Glomerular endothelial cell (primary cell): Measurements from ENCODE around the gene PRMT7. TPM values are rescaled to one million over a fixed set of nuclear protein-coding genes. Genes with fewer than 3 reads are reported as not detected.

Experiments used
- DNase-seq: peaks from one replicate; pipeline ENCODE4 v3.0.0-alpha.2; 2011; ENCODE audit warnings: low read depth, low spot score; ENCODE audit errors: extremely low read depth
- total RNA-seq: library from RNA; depleted of rRNA; stranded (reverse); fragments of >200 nt; gene quantifications from 2 replicates; pipeline ENCODE4 v1.2.3, GENCODE V29; 2015

Gene PRMT7
- total RNA-seq, 1 donor from 2014 or later, result 43.3 TPM

DNA sequence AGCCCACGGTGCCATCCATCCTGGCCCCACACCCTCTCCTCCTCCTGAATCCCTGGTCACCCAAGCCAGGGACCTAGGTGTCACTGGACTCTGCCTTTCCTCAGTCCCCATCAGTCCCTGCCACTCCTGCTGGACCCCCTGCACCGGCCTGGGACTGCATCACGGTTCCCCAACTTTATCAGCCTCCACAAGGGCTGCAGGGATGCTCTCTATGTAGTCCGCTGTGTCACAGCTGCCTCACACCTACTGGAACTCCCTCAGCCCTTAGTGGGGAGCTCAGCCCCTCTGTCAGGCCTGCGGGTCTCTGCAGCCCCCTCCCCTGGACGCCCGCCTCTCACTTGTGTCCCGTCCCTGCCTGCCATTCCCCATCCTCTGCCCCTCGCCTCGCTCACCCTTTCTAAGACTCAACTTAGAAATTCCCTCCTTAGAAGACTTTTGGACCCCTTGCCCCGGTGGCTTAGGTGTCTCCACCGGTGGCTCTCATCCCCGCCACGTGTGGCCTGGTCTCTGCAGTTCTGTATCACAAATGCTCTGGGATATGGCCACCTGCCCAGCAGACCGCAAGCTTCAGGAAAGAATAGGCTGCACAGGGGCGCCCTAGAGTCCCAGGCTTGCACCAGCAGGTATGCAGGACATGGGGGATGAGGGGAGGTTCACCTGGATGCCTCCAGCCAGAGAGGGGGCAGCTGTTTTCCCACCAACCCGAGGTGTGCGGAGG lies 62.9 kb downstream of the PRMT7 start:
- DNase-seq, result no peak

DNA sequence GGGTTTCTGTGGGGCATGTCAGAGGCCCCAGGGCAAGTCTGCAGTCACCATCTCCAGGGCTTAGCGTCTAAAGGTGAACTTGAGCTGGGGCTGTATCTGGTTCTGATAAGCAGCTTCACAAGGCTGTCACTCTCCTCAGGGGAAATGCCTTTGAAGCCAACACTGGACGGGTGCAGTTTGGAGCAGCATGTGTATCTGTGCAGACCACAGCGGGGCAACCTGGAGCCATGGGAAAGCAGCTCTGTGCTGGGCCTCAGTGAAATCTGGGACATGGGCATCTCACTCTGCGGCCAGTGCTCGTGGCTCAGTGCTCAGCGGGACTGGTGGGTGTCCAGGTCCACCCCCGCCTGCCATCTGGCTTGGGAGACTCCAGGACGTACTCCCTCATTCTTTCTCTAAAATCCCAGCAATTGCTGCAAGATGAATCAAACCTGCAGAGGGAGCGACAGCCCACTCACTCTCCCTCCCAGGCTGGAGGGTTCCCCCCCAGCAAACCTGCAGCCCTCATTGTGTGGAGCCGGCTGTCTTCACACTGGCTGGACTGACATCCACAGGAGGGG lies 63.5 kb downstream of the PRMT7 start:
- no peak for DNase-seq

DNA sequence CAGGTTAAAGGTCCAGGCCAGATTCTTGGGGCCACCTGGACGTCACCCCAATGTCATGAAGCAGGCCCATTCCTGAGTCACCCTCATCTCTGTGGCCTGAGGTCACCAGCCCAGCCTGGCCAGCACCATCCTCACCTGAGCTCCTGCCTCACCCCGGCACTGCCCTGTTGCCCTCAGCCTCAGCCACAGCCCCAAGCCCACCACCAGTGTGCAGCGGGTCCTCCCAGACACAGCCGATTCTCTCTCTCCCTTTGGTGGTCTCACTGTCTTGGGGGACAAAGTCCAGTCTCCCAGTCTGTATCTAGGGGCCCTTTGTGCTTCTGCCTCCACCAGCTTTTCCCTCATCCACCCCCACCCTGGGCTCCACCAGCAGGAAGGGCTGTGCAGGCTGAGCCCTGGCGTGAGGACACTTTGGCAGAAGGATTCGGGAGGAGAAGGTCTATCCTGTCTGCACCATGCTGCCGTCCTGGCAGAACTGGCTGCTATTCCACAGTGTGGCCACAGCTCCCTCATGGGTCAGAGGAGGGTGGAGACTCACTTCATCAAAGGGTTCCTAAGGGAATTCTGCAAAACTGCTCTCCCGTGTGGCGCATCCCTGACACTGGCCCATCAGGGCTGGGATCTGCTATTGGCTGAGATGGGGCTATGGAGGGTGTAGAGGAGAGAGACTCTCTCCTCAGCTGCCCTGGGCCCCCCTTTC lies 64.3 kb downstream of the PRMT7 start:
- DNase-seq, result no peak

DNA sequence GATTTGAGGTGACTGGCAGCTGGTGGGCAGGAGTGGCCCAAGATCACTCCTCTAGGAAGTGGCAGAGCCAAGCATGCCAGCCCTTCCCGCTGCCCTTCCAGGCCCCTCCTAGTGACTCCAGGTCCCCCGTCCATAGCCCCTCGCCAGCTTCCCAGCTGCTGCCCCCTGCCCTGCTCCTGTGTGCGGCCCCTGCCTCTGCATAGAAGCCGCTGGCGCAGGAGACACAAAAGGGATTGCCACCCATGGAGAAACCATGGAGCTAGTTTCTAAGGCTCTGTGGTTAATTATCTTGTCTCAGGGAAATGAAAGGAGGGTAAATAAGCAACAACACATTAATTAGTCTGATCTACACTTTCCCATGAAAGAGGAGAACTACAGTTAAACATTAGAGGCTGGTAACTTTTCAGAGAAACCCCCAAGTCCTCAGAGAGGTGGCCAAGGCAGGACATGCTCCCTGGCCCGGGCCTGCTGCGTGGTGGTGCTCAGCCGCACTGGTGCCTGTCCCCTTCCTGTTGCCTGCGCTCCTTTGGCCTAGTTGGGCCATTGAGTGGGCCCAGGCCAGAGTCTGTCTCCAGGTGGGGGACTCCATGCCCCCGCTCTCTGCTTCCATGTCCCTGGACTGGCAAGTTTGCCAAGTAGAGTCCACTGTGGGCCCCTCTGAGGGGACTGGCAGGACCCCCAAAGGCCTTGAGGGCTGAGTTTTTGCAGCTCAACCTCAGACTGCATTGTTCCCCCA lies 65.2 kb downstream of the PRMT7 start:
- DNase-seq, result no peak

DNA sequence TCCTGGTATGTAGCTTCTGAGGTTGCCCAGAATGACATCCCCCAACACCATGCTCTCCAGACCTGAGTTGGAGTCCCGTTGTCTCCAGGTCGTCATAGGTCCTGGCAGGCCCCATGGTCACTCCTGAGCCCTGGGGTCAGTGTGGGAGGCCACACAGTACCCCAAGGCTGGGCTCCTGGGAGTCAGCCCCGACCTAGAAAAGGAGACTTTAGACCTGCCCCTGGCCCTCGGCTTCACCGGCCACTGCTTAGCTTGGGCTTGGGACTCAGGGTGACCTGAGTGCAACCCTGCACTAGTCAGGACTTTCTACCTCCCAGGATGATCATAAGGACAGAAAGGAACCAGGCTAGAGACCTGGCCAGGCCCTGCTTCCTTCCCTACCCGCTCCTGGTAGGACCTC lies 65.8 kb downstream of the PRMT7 start:
- DNase-seq, result no peak

DNA sequence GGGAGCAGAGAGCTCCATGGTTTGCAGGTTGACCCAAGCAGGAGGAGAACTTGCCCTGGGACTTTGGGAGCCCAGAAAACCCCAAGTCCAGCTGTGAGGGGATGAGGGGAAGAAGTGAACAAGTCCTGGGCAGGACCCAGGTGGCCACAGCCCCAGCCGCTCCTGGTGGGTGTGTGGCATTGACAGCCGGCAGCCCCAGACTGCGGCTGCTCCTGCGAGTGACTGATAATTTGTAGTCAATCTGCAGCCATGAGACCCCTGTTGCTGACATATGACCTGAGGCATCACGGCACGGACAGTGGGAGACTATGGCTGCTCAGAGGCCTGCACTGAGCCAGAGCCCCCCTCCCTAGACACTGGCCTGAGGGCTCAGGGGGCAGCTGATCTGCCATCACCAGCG lies 66.4 kb downstream of the PRMT7 start:
- DNase-seq, result no peak

DNA sequence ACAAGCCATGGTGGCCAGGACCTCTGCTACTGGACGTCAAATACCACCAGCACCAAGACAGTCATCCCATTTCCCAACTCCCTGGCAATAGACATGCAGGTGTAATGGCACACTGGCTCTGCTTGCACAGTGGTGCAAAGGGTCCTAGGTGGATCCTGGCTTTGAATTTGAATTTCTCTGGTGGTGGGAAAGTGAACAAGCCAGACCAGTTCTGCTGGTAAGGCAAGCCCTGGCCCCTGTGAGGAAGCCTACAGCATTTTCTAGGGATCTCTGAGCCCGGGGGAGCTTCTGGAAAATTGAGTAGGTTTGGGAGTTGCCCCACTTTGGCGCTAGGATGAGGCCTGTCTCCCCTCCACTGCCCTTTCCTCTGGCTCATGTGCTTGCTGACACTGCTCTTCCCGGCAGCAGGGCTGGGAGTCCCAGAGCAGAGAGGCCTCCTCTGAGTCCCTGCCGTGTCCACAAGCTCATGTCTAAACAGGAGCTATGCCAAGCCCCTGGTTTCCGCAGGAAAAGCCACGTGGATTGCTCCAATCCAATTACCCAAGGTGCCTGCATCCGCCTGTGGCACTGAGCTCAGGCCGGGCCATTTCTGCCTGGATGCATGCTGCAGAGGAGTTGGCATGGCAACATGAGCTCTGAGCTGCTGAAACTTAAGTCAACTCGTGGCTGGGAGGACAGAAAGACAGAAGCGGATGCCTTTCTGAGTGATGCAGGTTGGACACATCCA lies 67.0 kb downstream of the PRMT7 start:
- no peak for DNase-seq

DNA sequence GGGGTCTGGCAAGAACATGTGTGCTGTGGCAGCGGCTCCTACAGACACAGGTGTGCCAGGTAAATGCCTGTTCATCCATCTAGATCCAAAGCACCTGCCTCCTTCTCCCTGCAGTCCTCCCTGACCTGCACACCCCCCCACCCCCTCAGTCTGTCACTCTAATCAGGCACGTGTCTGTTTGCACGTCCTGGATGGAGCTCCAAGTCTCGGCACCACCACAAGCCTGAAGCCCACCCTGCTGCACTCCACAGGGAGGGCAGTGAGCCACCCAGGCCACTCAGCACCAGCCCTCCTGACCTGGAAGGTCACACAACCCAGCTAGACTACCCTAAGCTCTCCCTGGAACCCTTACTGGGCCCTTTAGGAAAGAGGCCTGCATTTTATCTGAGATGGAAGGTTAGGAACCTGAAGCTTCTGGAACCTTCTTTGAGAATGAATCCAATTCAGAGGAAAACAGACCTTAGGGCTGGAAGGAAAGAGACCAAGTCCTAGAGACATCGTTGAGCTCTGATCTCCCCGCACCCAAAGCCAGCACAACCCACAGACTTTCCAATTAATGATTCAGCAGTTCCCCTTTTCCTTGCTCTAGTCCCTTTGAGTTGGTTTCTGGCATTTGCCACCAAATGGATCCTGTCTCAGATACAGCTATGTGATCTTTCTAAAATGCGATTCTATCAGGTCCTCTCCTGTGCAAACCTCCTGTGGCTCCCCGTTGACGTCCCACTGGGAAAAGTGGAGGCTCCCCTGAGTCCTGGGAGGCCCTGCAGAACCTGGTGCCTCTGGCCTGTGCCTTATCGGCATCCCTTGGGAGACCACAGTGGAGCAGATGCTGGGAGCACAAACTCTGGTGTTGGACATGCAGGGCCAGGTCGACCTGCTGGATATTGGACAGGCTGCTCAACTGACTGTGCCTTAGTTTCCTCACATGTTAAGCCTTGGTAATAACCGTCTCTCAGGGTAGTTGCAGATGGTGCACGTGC lies 67.9 kb downstream of the PRMT7 start:
- no peak for DNase-seq

DNA sequence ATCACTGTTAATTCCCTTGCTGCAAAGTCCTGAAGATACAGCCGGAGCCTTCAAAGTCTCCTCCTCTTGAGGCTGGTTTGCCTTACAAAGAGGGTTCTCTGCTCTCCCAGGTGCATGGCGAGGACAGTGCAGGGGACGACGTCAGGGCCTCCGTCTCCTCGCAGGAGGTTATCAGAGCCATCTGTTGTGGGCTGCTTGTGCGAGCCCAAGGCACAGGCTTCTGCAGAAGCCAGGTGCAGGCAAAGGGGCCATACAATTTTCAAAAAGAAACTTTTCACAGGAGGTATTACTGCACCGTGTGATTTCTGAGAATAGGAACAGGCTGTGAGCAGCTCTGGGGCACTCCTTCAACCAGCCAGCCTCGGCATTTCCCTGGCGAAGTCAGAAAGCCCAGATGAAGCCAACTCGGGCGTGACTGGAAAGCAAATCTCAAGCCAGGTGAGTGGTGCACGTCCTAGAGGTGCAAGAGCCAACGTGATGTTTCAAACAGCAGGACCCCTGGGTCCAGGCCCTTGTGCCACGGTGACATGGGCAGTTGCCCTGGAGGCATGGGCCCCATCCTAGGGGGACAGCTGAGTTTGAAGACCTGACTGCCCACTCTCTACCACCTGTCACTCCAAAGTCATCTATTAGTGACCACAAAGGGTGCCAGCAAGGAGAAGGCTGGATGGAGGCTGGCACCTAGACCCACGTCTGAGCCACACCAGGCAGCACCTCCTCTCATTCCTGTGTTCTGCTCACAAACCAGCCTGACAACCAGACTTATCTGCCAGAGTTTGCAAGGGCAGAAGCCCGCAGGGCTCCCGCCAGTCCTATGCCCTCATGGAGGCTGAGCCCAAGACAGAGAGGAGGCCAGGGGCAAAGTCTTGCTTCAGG lies 68.9 kb downstream of the PRMT7 start:
- DNase-seq, result no peak

DNA sequence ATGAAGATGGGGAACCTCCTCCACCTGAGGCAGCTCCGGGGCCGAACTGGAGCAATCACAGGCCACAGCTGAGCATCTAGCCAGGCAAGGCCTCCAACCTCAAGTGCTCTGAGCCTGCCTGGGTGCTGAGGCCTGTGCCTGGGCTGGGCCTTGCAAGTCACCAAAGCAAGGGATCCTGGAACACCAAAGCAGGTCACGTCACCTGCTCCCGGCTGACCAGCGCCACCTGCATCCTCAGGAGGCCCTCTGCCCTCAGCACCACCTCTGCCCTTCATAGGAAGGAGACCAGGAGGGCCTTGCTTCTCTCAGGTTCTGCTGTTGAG lies 69.5 kb downstream of the PRMT7 start:
- DNase-seq, result no peak

DNA sequence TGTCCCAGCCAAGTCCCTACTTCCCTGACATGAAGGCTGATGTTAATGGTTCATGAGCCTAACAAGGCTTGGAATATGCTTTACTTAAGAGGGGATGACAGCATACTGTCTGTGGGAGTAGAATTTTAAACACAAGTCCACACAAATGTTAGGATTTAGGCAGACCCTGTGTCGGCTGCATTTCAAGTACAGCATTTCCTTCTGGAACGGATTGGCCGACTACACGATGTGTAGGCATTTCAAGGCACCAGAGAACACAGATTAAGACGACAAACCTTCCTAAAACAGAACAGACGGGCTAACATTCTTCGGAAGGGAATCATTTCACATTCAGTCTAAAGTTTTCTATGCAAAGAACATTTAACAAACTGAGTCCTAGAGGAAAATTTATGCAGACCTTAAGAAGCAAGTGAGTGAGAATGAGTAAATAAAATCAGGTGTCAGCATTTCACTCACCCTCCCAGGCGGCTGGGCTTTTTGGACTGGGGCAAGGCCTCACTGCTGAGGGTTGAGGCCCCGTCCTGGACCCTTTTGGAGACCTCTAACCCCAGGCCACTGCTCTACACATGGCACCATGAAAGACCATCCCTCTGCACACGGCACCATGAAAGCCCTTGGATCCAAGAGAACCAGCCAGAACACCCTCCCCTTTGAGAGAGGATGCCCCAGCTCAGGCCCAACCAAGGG lies 70.0 kb downstream of the PRMT7 start:
- DNase-seq, result no peak

DNA sequence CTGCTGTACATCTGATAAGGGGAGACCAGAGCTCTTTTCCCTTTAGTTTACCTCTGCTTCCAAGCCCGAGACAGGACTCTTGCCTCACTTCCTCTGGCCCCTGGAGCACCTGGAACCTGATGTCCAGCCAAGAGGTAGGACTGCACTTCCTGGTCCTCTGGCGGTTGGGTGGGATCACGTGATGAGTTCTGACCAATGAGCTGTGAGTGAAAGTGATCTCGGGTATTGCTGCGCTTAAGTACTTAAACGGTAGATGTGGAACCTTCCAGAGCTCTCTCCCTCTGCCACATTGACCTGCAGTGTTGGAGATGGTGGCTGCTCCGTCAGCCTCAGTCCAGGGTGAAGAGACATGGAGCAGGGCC lies 70.5 kb downstream of the PRMT7 start:
- no peak for DNase-seq

DNA sequence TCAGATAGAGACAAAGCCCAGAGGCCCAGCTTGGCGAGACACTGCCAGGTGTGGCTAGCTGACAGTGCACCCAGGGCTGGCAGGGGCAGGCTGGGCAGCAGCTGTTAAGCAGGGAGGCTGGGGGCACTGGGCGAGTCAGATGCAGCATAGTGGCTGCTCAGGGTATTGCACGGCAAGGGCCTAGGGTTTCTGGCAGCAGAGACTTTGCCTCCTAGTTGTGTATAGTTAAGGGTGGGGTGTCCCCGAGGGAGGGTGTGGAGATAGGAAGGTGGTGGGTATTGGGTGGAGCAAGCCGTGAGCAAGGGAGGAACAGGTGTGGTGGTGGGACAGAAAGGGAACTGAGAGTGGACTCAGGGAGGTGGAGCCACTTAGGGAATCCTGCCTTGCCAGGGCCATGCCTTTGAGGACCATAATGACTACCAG lies 71.5 kb downstream of the PRMT7 start:
- DNase-seq, result no peak

DNA sequence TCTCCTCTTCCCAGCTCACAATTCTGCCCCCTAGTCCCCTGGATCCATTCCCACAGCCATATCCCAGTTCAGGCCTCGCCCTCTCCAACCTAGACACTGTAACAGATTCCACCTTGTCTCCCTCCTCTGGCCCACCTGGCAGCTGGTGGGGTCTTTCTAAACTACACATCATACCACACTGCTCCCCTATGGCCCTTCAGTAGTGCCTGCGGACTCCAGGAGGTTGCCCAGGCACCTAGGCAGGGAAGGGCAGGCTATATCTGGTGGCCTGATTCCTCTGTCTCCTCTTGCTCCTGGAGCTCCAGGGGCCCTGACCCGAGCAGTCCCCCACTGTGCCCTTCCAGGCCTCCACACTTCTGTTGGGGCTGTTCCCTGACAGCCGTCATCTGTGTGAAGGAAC lies 73.0 kb downstream of the PRMT7 start:
- no peak for DNase-seq

DNA sequence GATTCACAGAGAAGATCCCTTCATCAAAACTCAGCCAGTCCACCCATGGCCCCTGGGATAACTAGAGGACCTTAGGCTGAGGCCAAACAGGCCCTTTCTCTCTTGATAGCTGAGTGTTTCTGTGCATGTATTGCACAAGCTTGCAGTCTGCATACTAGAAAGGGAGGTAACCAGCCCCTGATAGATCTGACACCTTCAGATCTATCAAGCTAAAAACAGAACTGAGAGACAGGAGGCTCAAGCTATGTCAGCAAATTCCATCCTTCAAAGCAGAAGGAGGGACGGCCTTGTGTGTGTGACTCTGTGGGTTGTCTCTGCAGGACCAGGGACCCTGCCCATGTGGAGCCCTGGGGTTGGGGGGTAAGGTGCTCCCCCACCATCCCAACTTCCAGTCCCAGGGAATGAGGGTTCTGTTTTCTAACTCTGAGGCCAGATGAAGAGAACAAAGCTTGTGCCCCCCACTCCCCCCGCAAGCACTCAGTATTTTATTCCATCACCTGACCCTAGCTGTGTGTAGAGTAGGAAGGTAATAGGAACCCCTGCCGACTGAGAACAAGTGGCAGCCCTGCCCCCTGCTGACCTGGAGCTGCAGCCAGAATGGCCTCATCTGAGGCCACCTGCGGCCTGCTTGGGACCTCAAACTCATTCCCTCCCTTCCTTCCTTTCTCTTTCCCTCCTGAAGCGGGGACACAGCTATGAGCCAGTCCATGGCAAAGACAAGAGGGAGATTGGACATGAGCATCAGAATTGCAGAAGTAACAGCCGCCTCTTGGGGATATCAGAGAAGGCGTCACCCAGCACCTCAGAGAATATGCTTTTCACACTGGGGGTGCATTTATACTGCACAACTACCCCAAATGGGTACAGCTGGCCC lies 73.7 kb downstream of the PRMT7 start:
- no peak for DNase-seq

DNA sequence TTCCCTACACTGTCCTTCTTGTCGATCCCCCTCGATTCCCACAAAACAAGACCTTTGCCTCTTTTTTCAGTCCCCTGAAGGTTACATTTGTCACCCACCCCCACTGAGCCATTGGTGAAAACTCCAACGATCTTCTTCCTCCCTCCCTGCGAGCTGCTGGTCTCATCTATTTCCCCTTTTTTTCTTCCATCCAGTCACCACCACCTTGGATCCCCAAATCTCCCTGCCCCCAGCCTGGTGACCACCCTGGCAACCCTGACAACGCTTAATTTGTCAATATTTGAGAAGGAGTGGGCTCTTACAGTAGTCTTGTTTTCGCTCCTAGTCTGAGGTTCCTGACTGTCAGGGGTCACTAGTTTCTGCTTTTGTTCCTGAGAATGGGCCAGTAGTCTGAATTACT lies 74.6 kb downstream of the PRMT7 start:
- DNase-seq, result no peak

DNA sequence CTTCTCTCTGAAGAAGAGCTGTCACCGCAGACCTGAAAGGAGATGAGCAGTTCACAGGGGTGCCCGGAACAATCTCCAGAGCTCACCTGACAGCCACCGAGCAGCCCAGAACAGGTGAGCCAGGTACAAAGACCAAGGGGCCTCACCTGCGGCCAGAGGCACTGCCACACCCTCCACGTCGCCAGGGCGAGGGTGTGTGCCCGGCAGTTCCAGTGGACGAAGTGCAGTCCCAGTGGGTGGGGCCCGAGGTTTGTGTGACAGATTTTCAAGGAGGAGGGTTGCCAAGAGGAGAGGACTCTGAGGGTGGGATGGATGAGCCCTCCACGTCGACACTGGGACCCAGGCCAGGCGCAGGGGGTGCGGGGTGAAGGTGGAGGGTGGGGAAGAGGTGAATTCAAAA lies 75.8 kb downstream of the PRMT7 start:
- DNase-seq, result no peak
